H1 (cell line): ENCODE data around the gene PRKD3. TPM values are rescaled to one million over a fixed set of nuclear protein-coding genes. Genes with fewer than 3 reads are reported as not detected.

ENCODE experiments used
- CTCF ChIA-PET: fragments of 300-600 bp; sonication (Branson Sonifier 250); formaldehyde crosslinking; loops from one replicate; lab custom pipeline; 2021; ENCODE audit not compliant: partially characterized antibody; lab: Charles Lee
- POLR2A ChIA-PET: fragments of 300-600 bp; sonication (Branson Sonifier 250); formaldehyde crosslinking; loops from one replicate; lab custom pipeline; 2021; ENCODE audit warnings: inconsistent platforms; ENCODE audit not compliant: partially characterized antibody; lab: Charles Lee
- DNase-seq, 2 experiments: peaks; one replicate each; pipeline versions ENCODE4 v3.0.0 to v3.0.0-alpha.2; 2010 to 2022; ENCODE audit warnings: low spot score in 2 of 2, low read depth in 1 of 2, mixed read lengths in 1 of 2
- FAIRE-seq: peaks from 2 replicates; lab custom pipeline; 2011; peaks lifted over from hg19 to GRCh38; lab: Jason Lieb, UNC
- H2AFZ ChIP-seq: 2 replicates; pipeline ENCODE4 v1.8.1; 2012; ENCODE audit warnings: low read length, inconsistent platforms
- H2AK5ac ChIP-seq: 2 replicates; pipeline ENCODE4 v1.6.1; 2013; ENCODE audit warnings: low read depth, low read length
- H2BK120ac ChIP-seq: replicated peaks from 2 replicates; pipeline ENCODE3; 2013; ENCODE audit warnings: low read depth, low read length, inconsistent platforms
- H2BK12ac ChIP-seq: 2 replicates; pipeline ENCODE4 v1.6.1; 2013; ENCODE audit warnings: low read depth, low read length
- H2BK15ac ChIP-seq: 2 replicates; pipeline ENCODE4 v1.6.1; 2013; ENCODE audit warnings: low read length
- H2BK20ac ChIP-seq: 2 replicates; pipeline ENCODE4 v1.6.1; 2013; ENCODE audit warnings: low read length
- H2BK5ac ChIP-seq: 2 replicates; pipeline ENCODE4 v1.6.1; 2013; ENCODE audit warnings: low read depth, low read length
- H3K14ac ChIP-seq: 2 replicates; pipeline ENCODE4 v1.6.1; 2013; ENCODE audit warnings: inconsistent platforms; ENCODE audit not compliant: insufficient read length
- H3K18ac ChIP-seq: 2 replicates; pipeline ENCODE4 v1.6.1; 2013; ENCODE audit warnings: low read length; ENCODE audit errors: extremely low read depth
- H3K23ac ChIP-seq: 2 replicates; pipeline ENCODE4 v1.6.1; 2013; ENCODE audit warnings: inconsistent platforms; ENCODE audit not compliant: insufficient read length
- H3K23me2 ChIP-seq: 2 replicates; pipeline ENCODE4 v1.6.1; 2013; ENCODE audit warnings: low read depth, low read length
- H3K27ac ChIP-seq: 2 replicates; pipeline ENCODE4 v1.6.1; 2011; ENCODE audit warnings: low read depth, low read length, inconsistent platforms
- H3K27me3 ChIP-seq, 4 experiments: replicated peaks in 1 of 4; 1 replicate in 1 of 4; 2 replicates in 3 of 4; pipeline versions ENCODE4 v1.6.1 to v1.8.1; 2011 to 2013; ENCODE audit warnings: low read length in 3 of 4, mild to moderate bottlenecking in 3 of 4, inconsistent platforms in 2 of 4, mixed read lengths in 2 of 4, moderate library complexity in 1 of 4; ENCODE audit not compliant: control insufficient read depth in 3 of 4, insufficient read depth in 3 of 4; ENCODE audit errors: extremely low read depth in 1 of 4
- H3K36me3 ChIP-seq, 4 experiments: 2 replicates each; pipeline versions ENCODE4 v1.6.1 to v1.8.1; 2011 to 2013; ENCODE audit warnings: mild to moderate bottlenecking in 4 of 4, low read length in 3 of 4, moderate library complexity in 2 of 4, control low read depth in 1 of 4, inconsistent platforms in 1 of 4; ENCODE audit not compliant: insufficient read depth in 4 of 4, control insufficient read depth in 2 of 4
- H3K4ac ChIP-seq: replicated peaks from 2 replicates; pipeline ENCODE3; 2013; ENCODE audit warnings: low read length, low read depth, mixed read lengths, inconsistent platforms; ENCODE audit not compliant: insufficient read length
- H3K4me1 ChIP-seq, 4 experiments: replicated peaks in 1 of 4; 1 replicate in 1 of 4; 2 replicates in 3 of 4; pipeline versions ENCODE4 v1.6.1 to v1.8.1; 2011 to 2013; ENCODE audit warnings: low read length in 3 of 4, inconsistent platforms in 2 of 4, mixed read lengths in 1 of 4; ENCODE audit not compliant: insufficient read depth in 4 of 4, control insufficient read depth in 3 of 4
- H3K4me2 ChIP-seq, 2 experiments: 2 replicates each; pipeline versions ENCODE4 v1.6.1 to v1.8.1; 2011 to 2013; ENCODE audit warnings: low read depth in 2 of 2, low read length in 2 of 2, control low read depth in 1 of 2, inconsistent platforms in 1 of 2, mild to moderate bottlenecking in 1 of 2; ENCODE audit not compliant: insufficient read depth in 1 of 2
- H3K4me3 ChIP-seq, 4 experiments: fragments of 200-600, 300-600 bp in 1 of 4; sonication (generic), shearing (Covaris generic), sonication (Bioruptor Twin) in 1 of 4; 2 replicates each; pipeline versions ENCODE4 v1.5.1 to v1.8.1; 2011 to 2016; ENCODE audit warnings: low read length in 4 of 4, low read depth in 3 of 4, control low read depth in 2 of 4, inconsistent platforms in 2 of 4, mild to moderate bottlenecking in 2 of 4, mixed read lengths in 1 of 4, moderate library complexity in 1 of 4; ENCODE audit not compliant: insufficient read depth in 2 of 4; ENCODE audit errors: extremely low read depth in 1 of 4
- H3K56ac ChIP-seq: replicated peaks from 2 replicates; pipeline ENCODE3; 2013; ENCODE audit warnings: low read depth, mild to moderate bottlenecking, mixed read lengths, low read length, inconsistent platforms; ENCODE audit not compliant: insufficient read length
- H3K79me1 ChIP-seq: 2 replicates; pipeline ENCODE4 v1.6.1; 2013; ENCODE audit warnings: low read depth, low read length, control low read depth
- H3K79me2 ChIP-seq, 2 experiments: 2 replicates each; pipeline versions ENCODE4 v1.6.1 to v1.8.1; 2012 to 2013; ENCODE audit warnings: low read length in 2 of 2, mild to moderate bottlenecking in 2 of 2, inconsistent platforms in 1 of 2; ENCODE audit not compliant: insufficient read depth in 2 of 2, control insufficient read depth in 1 of 2
- H3K9ac ChIP-seq, 4 experiments: replicated peaks in 1 of 4; 1 replicate in 1 of 4; 2 replicates in 3 of 4; pipeline versions ENCODE4 v1.6.1 to v1.8.1; 2011 to 2013; ENCODE audit warnings: low read depth in 3 of 4, low read length in 3 of 4, control low read depth in 2 of 4, mild to moderate bottlenecking in 2 of 4, moderate library complexity in 2 of 4, inconsistent platforms in 1 of 4; ENCODE audit errors: extremely low read depth in 1 of 4
- H3K9me3 ChIP-seq, 2 experiments: 2 replicates each; pipeline versions ENCODE4 v1.6.1 to v1.8.1; 2012 to 2013; ENCODE audit warnings: mild to moderate bottlenecking in 2 of 2, moderate library complexity in 2 of 2, control low read depth in 1 of 2, inconsistent platforms in 1 of 2, low read depth in 1 of 2, low read length in 1 of 2, mixed read lengths in 1 of 2; ENCODE audit not compliant: insufficient read depth in 2 of 2
- H4K20me1 ChIP-seq, 2 experiments: replicated peaks in 1 of 2; 2 replicates each; pipeline versions ENCODE3 to v1.8.1; 2011 to 2013; ENCODE audit warnings: inconsistent platforms in 2 of 2, low read length in 2 of 2, mild to moderate bottlenecking in 1 of 2; ENCODE audit not compliant: insufficient read depth in 2 of 2, control insufficient read depth in 1 of 2
- H4K5ac ChIP-seq: 2 replicates; pipeline ENCODE4 v1.6.1; 2013; ENCODE audit warnings: low read length, low read depth, mixed read lengths, inconsistent platforms; ENCODE audit not compliant: insufficient read length
- H4K8ac ChIP-seq: 2 replicates; pipeline ENCODE4 v1.8.0; 2013; ENCODE audit warnings: mild to moderate bottlenecking, moderate library complexity, low read length, inconsistent platforms; ENCODE audit not compliant: insufficient read depth; ENCODE audit errors: extremely low read depth
- H4K91ac ChIP-seq: replicated peaks from 2 replicates; pipeline ENCODE3; 2013; ENCODE audit warnings: low read length, mixed read lengths, inconsistent platforms; ENCODE audit not compliant: insufficient read length
- CBX5 ChIP-seq: fragments of 300-800, 300-1000 bp; sonication (generic); IDR thresholded peaks from 2 replicates; pipeline ENCODE4 v1.7.1; 2016; ENCODE audit warnings: antibody characterized with exemption, low read length, low read depth
- E2F6 ChIP-seq: IDR thresholded peaks from 2 replicates; pipeline ENCODE4 v1.6.1; 2012; ENCODE audit warnings: inconsistent platforms
- EZH2 ChIP-seq: fragments of 200-600 bp; sonication (generic); IDR thresholded peaks from 2 replicates; pipeline ENCODE4 v1.7.1; 2012; ENCODE audit warnings: low read depth, mild to moderate bottlenecking, moderate library complexity, low read length, inconsistent platforms; ENCODE audit not compliant: severe bottlenecking
- MAX ChIP-seq: IDR thresholded peaks from 2 replicates; pipeline ENCODE4 v1.6.1; 2012; ENCODE audit warnings: inconsistent platforms
- PHF8 ChIP-seq: fragments of 200-600 bp; sonication (generic); conservative IDR thresholded peaks from 2 replicates; pipeline ENCODE4 v1.7.1; 2012; ENCODE audit warnings: low read depth, mild to moderate bottlenecking, inconsistent platforms, low read length, moderate library complexity
- SIX5 ChIP-seq: IDR thresholded peaks from 2 replicates; pipeline ENCODE4 v1.6.1; 2011; ENCODE audit warnings: mild to moderate bottlenecking, low read depth, low read length
- WGBS, 2 experiments: shearing (Covaris generic) in 1 of 2; methylation state at CpG; one replicate each; pipeline versions ENCODE4 v1.1.6 to v1.1.7; 2013 to 2015; ENCODE audit warnings: low lambda C conversion rate in 2 of 2, mixed read lengths in 2 of 2, inconsistent platforms in 1 of 2, low coverage in 1 of 2, missing lambda C conversion rate in 1 of 2; ENCODE audit not compliant: insufficient replicate concordance in 2 of 2, insufficient coverage in 1 of 2, insufficient read length in 1 of 2; ENCODE audit errors: extremely low coverage in 1 of 2, missing lambda C conversion rate in 1 of 2; 5-methylcytosine and 5-hydroxymethylcytosine counted together
- long read RNA-seq, 2 experiments: library from RNA in 1 of 2; library from capped mRNA in 1 of 2; stranded (forward); transcript quantifications; one replicate each; pipeline ENCODE4 v2.0.0, GENCODE V29; 2021; ENCODE audit warnings: inconsistent platforms in 1 of 2
- polyA minus RNA-seq, 3 experiments: library from RNA; depleted of rRNA, polyadenylated mRNA; stranded (reverse); fragments of >200 nt; gene quantifications; 1 replicate in 2 of 3; 2 replicates in 1 of 3; pipeline ENCODE4 v1.2.3, GENCODE V29; 2011
- polyA plus RNA-seq, 7 experiments: library from polyadenylated mRNA; depleted of rRNA in 3 of 7; stranded (reverse) in 5 of 7; unstranded in 2 of 7; fragments of >200 nt in 5 of 7; fragments of 200-250 nt in 2 of 7; gene quantifications; 1 replicate in 5 of 7; 2 replicates in 1 of 7; 4 replicates in 1 of 7; pipeline versions ENCODE4 v1.2.1 to v1.2.3, GENCODE V29; 2011 to 2013; ENCODE audit warnings: missing spikeins in 2 of 7, mixed read lengths in 2 of 7
- total RNA-seq: library from RNA; stranded (reverse); fragmentation: NEBNext Ultra II Directional; extraction: Animal tissue kit (Norgen Biotek cat#: 25700); gene quantifications from 2 replicates; pipeline ENCODE4 v1.2.1, GENCODE V29; 2021

PRKD3 gene
- 55.2 and 63.3 TPM in 2 replicates for total RNA-seq
- polyA plus RNA-seq (2011; rRNA removed): 10.0 and 12.0 TPM in 2 replicates
- 19.0 TPM for polyA plus RNA-seq (2011; cell fraction: cytosol; rRNA removed)
- 17.9 TPM for polyA plus RNA-seq (2011; cell fraction: nucleus; rRNA removed)
- 15.6 to 30.7 TPM (median 21.9 TPM) in 4 replicates for polyA plus RNA-seq (2012, experiment 1 of 2)
- polyA plus RNA-seq (2012, experiment 2 of 2): 2.3 TPM
- 20.4 TPM for polyA plus RNA-seq (2013, experiment 1 of 2)
- polyA plus RNA-seq (2013, experiment 2 of 2): 21.2 TPM
- 45.2 and 66.6 TPM in 2 replicates for polyA minus RNA-seq (2011; rRNA and poly(A)+ RNA removed)
- polyA minus RNA-seq (2011; cell fraction: cytosol; rRNA and poly(A)+ RNA removed): 30.8 TPM
- 93.0 TPM for polyA minus RNA-seq (2011; cell fraction: nucleus; rRNA and poly(A)+ RNA removed)
- long read RNA-seq, experiment 1, partial matches to known transcripts: 8 of 26 reads
- long read RNA-seq, experiment 1, other reads (novel, unspliced or antisense): 18 of 26 reads
- long read RNA-seq, experiment 2, partial matches to known transcripts: 5 of 11 reads
- long read RNA-seq, experiment 2, other reads (novel, unspliced or antisense): 6 of 11 reads

- H2BK20ac ChIP-seq: no peak within 1 kb of the TSS
- peak within 1 kb of the TSS; percentile 77 for H2BK15ac ChIP-seq
- H2BK5ac ChIP-seq: peak within 1 kb of the TSS; percentile 55
- ChIA-PET CTCF (interaction anchor here (1.2 to 2.6 kb wide), 2 partner anchors 11 to 18 kb away, joined by 3 to 11 read pairs; no protein-coding TSS in a partner anchor), POLR2A (interaction anchor here (0.8 to 1.5 kb wide), 8 partner anchors 8 to 600 kb away, joined by 3 to 4 read pairs (median 4); partner anchors contain the start of gene RMDN2)
- no peak within 1 kb of the TSS for H2BK120ac ChIP-seq
- peak within 1 kb of the TSS; percentile 79 for H3K18ac ChIP-seq
- H2AFZ ChIP-seq: peak within 1 kb of the TSS; percentile 95
- H3K4ac ChIP-seq: peak within 1 kb of the TSS; percentile 14
- peaks cover 12% of the 10 kb centered on the region for H3K23me2 ChIP-seq
- FAIRE-seq (no peak), DNase-seq (peak in 1 of 2 experiments; percentile 80)
- peak within 1 kb of the TSS; percentile 65 for H4K5ac ChIP-seq
- H2BK12ac ChIP-seq: peak within 1 kb of the TSS; percentile 93
- H4K91ac ChIP-seq: peak within 1 kb of the TSS; percentile 55
- no peaks in the 10 kb centered on the region for H3K79me1 ChIP-seq
- H3K23ac ChIP-seq: no peak within 1 kb of the TSS
- peak within 1 kb of the TSS; percentile 81 for H3K56ac ChIP-seq
- peak within 1 kb of the TSS; percentile 93 to 95 for H3K4me2 ChIP-seq
- H3K9ac ChIP-seq: peak within 1 kb of the TSS; percentile 76 to 88 (median 84)
- H3K9me3 ChIP-seq: no peaks in the 10 kb centered on the region
- H4K20me1 ChIP-seq: peaks cover 0 to 3% of the 10 kb centered on the region in 2 experiments
- H3K4me1 ChIP-seq: peaks cover 0 to 5% (median 2%) of the 10 kb centered on the region in 4 experiments; a peak in 4 of 7 replicates
- no peak within 1 kb of the TSS for H3K14ac ChIP-seq
- H4K8ac ChIP-seq: peak within 1 kb of the TSS; percentile 86
- H3K27ac ChIP-seq: peak within 1 kb of the TSS; percentile 67
- H3K4me3 ChIP-seq: peak within 1 kb of the TSS; percentile 86 to 96 (median 90)
- WGBS, 2 experiments: 9% methylated on average over 44 of the region's 79 CpGs; no CpG with 5 or more reads in 1 of the 2 experiments
- peaks cover 0 to 15% (median 10%) of the 10 kb centered on the region in 4 experiments; a peak in 5 of 7 replicates for H3K27me3 ChIP-seq
- no peaks in the 10 kb centered on the region; a peak in 2 of 8 replicates for H3K36me3 ChIP-seq
- H2AK5ac ChIP-seq: no peak within 1 kb of the TSS
- peaks cover 4 to 38% of the 10 kb centered on the region in 2 experiments; a peak in 3 of 4 replicates for H3K79me2 ChIP-seq
- TF ChIP-seq MAX: peak; percentile 47; the same call in 1 of the 2 replicates
- no peak for TF ChIP-seq CBX5
- peak; percentile 28; the same call in 1 of the 2 replicates for TF ChIP-seq PHF8
- peak; percentile 57 for TF ChIP-seq E2F6
- peak; percentile 18; the same call in 1 of the 2 replicates for TF ChIP-seq SIX5
- peak; percentile 60 for TF ChIP-seq EZH2
Observed at GRCh38 chr2:37324786-37325624, at the start of gene PRKD3. PRKD3 (minus strand) TSS chr2:37324833; CDS start chr2:37316524, 8,309 bp downstream.
